Erythroblast (primary cell): ENCODE measurements around the gene COX6B1.

Experiments used
- GATA1 ChIP-seq: IDR thresholded peaks from 2 replicates; pipeline ENCODE4 v1.6.1; 2011; ENCODE audit warnings: low read depth, mild to moderate bottlenecking, control low read depth, low read length, moderate library complexity
- POLR2A ChIP-seq: IDR thresholded peaks from 2 replicates; pipeline ENCODE4 v1.6.1; 2011; ENCODE audit warnings: mild to moderate bottlenecking, low read length

DNA sequence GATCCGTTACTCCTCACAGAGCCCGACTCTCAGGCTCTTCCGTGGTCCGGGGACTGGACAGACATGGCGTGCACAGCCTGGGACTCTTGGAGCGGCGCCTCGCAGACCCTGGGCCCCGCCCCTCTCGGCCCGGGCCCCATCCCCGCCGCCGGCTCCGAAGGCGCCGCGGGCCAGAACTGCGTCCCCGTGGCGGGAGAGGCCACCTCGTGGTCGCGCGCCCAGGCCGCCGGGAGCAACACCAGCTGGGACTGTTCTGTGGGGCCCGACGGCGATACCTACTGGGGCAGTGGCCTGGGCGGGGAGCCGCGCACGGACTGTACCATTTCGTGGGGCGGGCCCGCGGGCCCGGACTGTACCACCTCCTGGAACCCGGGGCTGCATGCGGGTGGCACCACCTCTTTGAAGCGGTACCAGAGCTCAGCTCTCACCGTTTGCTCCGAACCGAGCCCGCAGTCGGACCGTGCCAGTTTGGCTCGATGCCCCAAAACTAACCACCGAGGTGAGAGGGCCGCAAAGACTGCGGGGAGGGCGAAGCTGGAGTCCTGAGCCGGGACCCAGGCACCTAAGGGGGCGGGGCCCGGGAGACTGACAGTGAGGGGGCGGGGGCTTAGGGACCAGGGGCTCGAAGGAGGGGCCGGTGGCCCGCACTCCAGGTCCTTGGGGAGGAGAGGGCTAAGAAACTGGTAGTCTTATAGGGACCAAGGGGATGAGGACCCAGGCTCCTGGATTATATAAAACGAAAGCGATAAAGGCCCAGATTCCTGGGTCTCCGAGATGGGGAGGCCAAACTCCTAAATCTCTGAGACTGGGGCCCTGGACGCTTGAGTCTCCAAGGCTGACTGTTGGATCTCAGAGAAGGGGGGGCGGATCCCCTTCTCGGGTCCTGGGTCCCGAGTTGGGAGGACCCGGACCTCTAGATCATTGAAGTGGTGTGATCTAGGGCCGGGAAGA lies 4.6 kb upstream of the COX6B1 start:
- TF ChIP-seq POLR2A (peak; percentile 84), GATA1 (no peak)
